Measurements from ENCODE around the gene SMURF1.

- TF ChIP-seq CTCF (IDR thresholded peaks at IDR 0.05) (no peak), POLR2A (IDR thresholded peaks at IDR 0.05) (no peak)
Observed at GRCh38 chr7:99079104-99079503, 64.8 kb downstream of the SMURF1 start.

Measured in esophagus squamous epithelium (tissue), 4 donors.